ENCODE results near the gene CLGN.

DNA sequence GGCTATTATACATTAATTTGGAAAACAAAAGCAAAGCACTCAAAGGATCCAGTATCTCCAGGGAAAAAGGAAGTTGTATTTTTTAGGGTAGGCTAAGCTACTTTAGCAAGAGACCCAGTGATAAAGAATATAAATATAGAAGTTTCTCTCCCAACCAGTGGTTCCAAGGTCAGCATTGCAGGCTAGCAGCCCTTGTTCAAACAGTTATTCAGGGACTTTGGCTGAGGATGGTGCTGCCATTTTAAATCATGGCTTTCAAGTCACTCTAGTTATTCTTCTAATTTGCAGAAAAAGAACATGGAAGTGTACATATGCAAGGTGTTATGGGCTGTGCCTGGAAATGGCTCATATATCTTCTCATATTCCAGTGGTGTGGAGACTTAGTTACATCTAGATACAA lies 44.7 kb downstream of the CLGN start:
- TF ChIP-seq NR2F1 (conservative IDR thresholded peaks at IDR 0.05) (no peak), POLR2AphosphoS5 (IDR thresholded peaks at IDR 0.05; ENCODE audit: low read length) (no peak), FOXK2 (IDR thresholded peaks at IDR 0.05) (no peak), BACH1 (IDR thresholded peaks at IDR 0.05; ENCODE audit: borderline replicate concordance) (no peak), EGR1 (IDR thresholded peaks at IDR 0.05; ENCODE audit: borderline replicate concordance in 1 of 2, low read depth in 2 of 2, low read length in 2 of 2) (no peak), RFX5 (IDR thresholded peaks at IDR 0.05; ENCODE audit: low read depth, low read length) (no peak), NFIC (IDR thresholded peaks at IDR 0.05; ENCODE audit: low read depth, low read length) (no peak), ELK1 (IDR thresholded peaks at IDR 0.05; ENCODE audit: low read depth, low read length) (no peak), DPF2 (IDR thresholded peaks at IDR 0.05) (no peak)
